HG03342 (cell line): ENCODE measurements around the gene LDLRAD3.
A peak's percentile ranks its signal among the peaks of the same experiment; 100 is the strongest.

ENCODE experiments used
- ATAC-seq: cut with Tn5 transposase; IDR thresholded peaks from one replicate; pipeline ENCODE4 v1.9.1; 2021; ENCODE audit warnings: mild to moderate bottlenecking, moderate library complexity; ENCODE audit not compliant: unreplicated experiment

Gene LDLRAD3

GRCh38 chr11:36126678-36127077 is 182.8 kb downstream of the LDLRAD3 start:
- ATAC-seq = no peak

GRCh38 chr11:36127550-36127949 is 183.7 kb downstream of the LDLRAD3 start:
- ATAC-seq = no peak

- ATAC-seq = no peak
These were observed 186.1 kb downstream of the LDLRAD3 start for GRCh38 chr11:36129955-36130354.

- no peak for ATAC-seq
These were observed 186.5 kb downstream of the LDLRAD3 start for GRCh38 chr11:36130401-36130800.

- ATAC-seq = no peak
These were observed 188.0 kb downstream of the LDLRAD3 start for GRCh38 chr11:36131721-36132397.

- ATAC-seq = no peak
These were observed 189.1 kb downstream of the LDLRAD3 start for GRCh38 chr11:36132940-36133339.

GRCh38 chr11:36135076-36135475 is 191.2 kb downstream of the LDLRAD3 start:
- ATAC-seq = no peak

GRCh38 chr11:36139767-36140166 is 195.9 kb downstream of the LDLRAD3 start:
- ATAC-seq = no peak

- ATAC-seq = no peak
These were observed 197.5 kb downstream of the LDLRAD3 start for GRCh38 chr11:36141196-36141953.

- no peak for ATAC-seq
These were observed 198.1 kb downstream of the LDLRAD3 start for GRCh38 chr11:36141956-36142355.

GRCh38 chr11:36142439-36142838 is 198.6 kb downstream of the LDLRAD3 start:
- ATAC-seq = no peak

- no peak for ATAC-seq
These were observed 199.0 kb downstream of the LDLRAD3 start for GRCh38 chr11:36142879-36143278.

GRCh38 chr11:36146437-36146836 is 202.6 kb downstream of the LDLRAD3 start:
- no peak for ATAC-seq

- no peak for ATAC-seq
These were observed 203.6 kb downstream of the LDLRAD3 start for GRCh38 chr11:36147491-36147890.

- ATAC-seq = no peak
These were observed 204.8 kb downstream of the LDLRAD3 start for GRCh38 chr11:36148701-36149100.

GRCh38 chr11:36149538-36150242 is 205.8 kb downstream of the LDLRAD3 start:
- peak; percentile 90 for ATAC-seq

GRCh38 chr11:36150986-36151385 is 207.1 kb downstream of the LDLRAD3 start:
- ATAC-seq = no peak

- no peak for ATAC-seq
These were observed 208.2 kb downstream of the LDLRAD3 start for GRCh38 chr11:36151933-36152580.

- ATAC-seq = no peak
These were observed 209.7 kb downstream of the LDLRAD3 start for GRCh38 chr11:36153551-36153950.

GRCh38 chr11:36155124-36155561 is 211.3 kb downstream of the LDLRAD3 start:
- no peak for ATAC-seq

- no peak for ATAC-seq
These were observed 211.9 kb downstream of the LDLRAD3 start for GRCh38 chr11:36155770-36156160.
